Measurements from ENCODE around the gene MAP4K5.

MAP4K5 gene

GRCh38 chr14:50531595-50532501 lies 521 bp downstream of the MAP4K5 start:
- TF ChIP-seq CTCF (IDR thresholded peaks at IDR 0.05; ENCODE audit: extremely low read depth, missing control alignments): no peak
- peak; percentile 49 for DNase-seq (ENCODE audit: low spot score)

- no peak for DNase-seq (ENCODE audit: low spot score)
- TF ChIP-seq CTCF (IDR thresholded peaks at IDR 0.05; ENCODE audit: extremely low read depth, missing control alignments): no peak
Observed at GRCh38 chr14:50530794-50531365, 1.5 kb downstream of the MAP4K5 start.

GRCh38 chr14:50530358-50530757 lies 2.0 kb downstream of the MAP4K5 start:
- TF ChIP-seq CTCF (IDR thresholded peaks at IDR 0.05; ENCODE audit: extremely low read depth, missing control alignments): no peak
- DNase-seq (ENCODE audit: low spot score): no peak

- TF ChIP-seq CTCF (IDR thresholded peaks at IDR 0.05; ENCODE audit: extremely low read depth, missing control alignments): no peak
- no peak for DNase-seq (ENCODE audit: low spot score)
Observed at GRCh38 chr14:50529288-50530179, 2.8 kb downstream of the MAP4K5 start.

- no peak for DNase-seq (ENCODE audit: low spot score)
- TF ChIP-seq CTCF (IDR thresholded peaks at IDR 0.05; ENCODE audit: extremely low read depth, missing control alignments): no peak
Observed at GRCh38 chr14:50528000-50528399, 4.4 kb downstream of the MAP4K5 start.

GRCh38 chr14:50524731-50525515 lies 7.4 kb downstream of the MAP4K5 start:
- TF ChIP-seq CTCF (IDR thresholded peaks at IDR 0.05; ENCODE audit: extremely low read depth, missing control alignments): no peak
- DNase-seq (ENCODE audit: low spot score): no peak

Data from GM20000 (cell line).